ENCODE measurements around the gene LMTK2. TPM values are rescaled to one million over a fixed set of nuclear protein-coding genes. Genes with fewer than 3 reads are reported as not detected.

The LMTK2 gene
- total RNA-seq, 1 experiment from 2014 or later = 17.8 TPM

DNA sequence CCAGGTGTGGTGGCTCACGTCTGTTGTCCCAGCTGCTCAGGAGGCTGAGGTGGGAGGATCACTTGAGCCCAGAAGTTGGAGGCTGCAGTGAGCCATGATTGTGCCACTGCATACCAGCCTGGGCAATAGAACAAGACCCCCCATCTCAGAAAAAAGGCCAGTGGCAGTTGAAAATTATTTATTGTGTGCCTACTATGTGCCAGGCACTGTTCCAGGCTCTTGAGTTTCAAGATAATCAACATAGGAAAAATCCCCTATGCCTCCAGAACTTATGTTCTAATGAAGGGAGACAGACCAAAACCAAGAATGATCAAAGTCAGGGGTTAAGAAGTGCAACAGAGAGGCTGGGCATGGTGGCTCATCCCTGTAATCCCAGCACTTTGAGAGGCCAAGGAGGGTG, 42.4 kb upstream of the LMTK2 start (continued):
- TF ChIP-seq ZBTB33 (IDR thresholded peaks at IDR 0.05; ENCODE audit: extremely low read depth, insufficient replicate concordance, low read length) = no peak
- no peak for TF ChIP-seq ZNF274 (IDR thresholded peaks at IDR 0.05; ENCODE audit: low read depth, low read length)
- TF ChIP-seq ZFX (IDR thresholded peaks at IDR 0.05) = no peak
- no peak for TF ChIP-seq SIN3A (IDR thresholded peaks at IDR 0.05; ENCODE audit: low read depth)
- no peak for TF ChIP-seq CBX3 (IDR thresholded peaks at IDR 0.05; ENCODE audit: low read depth)

GRCh38 chr7:98066208-98066607, 40.5 kb upstream of the LMTK2 start:
- Histone ChIP-seq H3K4me1 (ENCODE audit: control insufficient read depth in 1 of 2, insufficient read depth in 2 of 2, low read length in 2 of 2) (no peaks in the 10 kb centered on the region), H3K79me2 (ENCODE audit: insufficient read depth, low read length) (no peaks in the 10 kb centered on the region), H4K20me1 (ENCODE audit: insufficient read depth) (no peaks in the 10 kb centered on the region), H3K36me3 (ENCODE audit: control insufficient read depth in 1 of 2, insufficient read depth in 2 of 2, low read length in 2 of 2) (no peaks in the 10 kb centered on the region), H3K9me2 (ENCODE audit: insufficient read depth) (no peaks in the 10 kb centered on the region), H3K4me3 (replicated peaks in 1 of 2; ENCODE audit: low read depth in 1 of 2, low read length in 2 of 2) (no peak overlapping the region), H3K27me3 (ENCODE audit: insufficient read depth, low read length) (no peaks in the 10 kb centered on the region), H3K27ac (ENCODE audit: low read depth, low read length) (no peak overlapping the region), H3K4me2 (ENCODE audit: low read length) (no peak overlapping the region), H3K9ac (ENCODE audit: low read length) (no peak overlapping the region), H2AFZ (ENCODE audit: low read depth, low read length, poor library complexity, severe bottlenecking) (no peak overlapping the region), H3K9me3 (ENCODE audit: control insufficient read depth in 1 of 2, insufficient read depth in 1 of 2, low read depth in 1 of 2, low read length in 2 of 2) (no peaks in the 10 kb centered on the region)
- ChIA-PET RAD21 (ENCODE audit: low non-redundant PET in 1 of 2, low total read pairs in 2 of 2, uncharacterized antibody in 2 of 2, unreplicated experiment in 2 of 2) (no interaction called here), POLR2A (no interaction called here), CTCF (no interaction called here)
- ATAC-seq = no peak
- no TSS peak for BruUV-seq (replicated peaks)
- no peak for DNase-seq (ENCODE audit: low read depth, low spot score)
- intact Hi-C loops (cut with micrococcal nuclease) = no loop called here
- TF ChIP-seq TCF7L2 (IDR thresholded peaks at IDR 0.05; ENCODE audit: borderline replicate concordance, extremely low read depth, insufficient read depth, insufficient read length) (no peak), ZBTB33 (IDR thresholded peaks at IDR 0.05; ENCODE audit: extremely low read depth, insufficient replicate concordance, low read length) (no peak), EZH2phosphoT487 (IDR thresholded peaks at IDR 0.05; ENCODE audit: borderline replicate concordance) (no peak), RAD21 (IDR thresholded peaks at IDR 0.05; ENCODE audit: low read depth) (no peak), EZH2 (IDR thresholded peaks at IDR 0.05) (no peak), ZNF274 (IDR thresholded peaks at IDR 0.05; ENCODE audit: low read depth, low read length) (no peak), YY1 (IDR thresholded peaks at IDR 0.05; ENCODE audit: extremely low read depth, insufficient replicate concordance, low read depth, low read length) (no peak), EGR1 (IDR thresholded peaks at IDR 0.05; ENCODE audit: low read depth) (no peak), SRF (IDR thresholded peaks at IDR 0.05; ENCODE audit: low read depth) (no peak)
- TF ChIP-seq, protein P1, sequence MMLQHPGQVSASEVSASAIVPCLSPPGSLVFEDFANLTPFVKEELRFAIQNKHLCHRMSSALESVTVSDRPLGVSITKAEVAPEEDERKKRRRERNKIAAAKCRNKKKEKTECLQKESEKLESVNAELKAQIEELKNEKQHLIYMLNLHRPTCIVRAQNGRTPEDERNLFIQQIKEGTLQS (IDR thresholded peaks at IDR 0.05) = no peak
- TF ChIP-seq, protein P2, sequence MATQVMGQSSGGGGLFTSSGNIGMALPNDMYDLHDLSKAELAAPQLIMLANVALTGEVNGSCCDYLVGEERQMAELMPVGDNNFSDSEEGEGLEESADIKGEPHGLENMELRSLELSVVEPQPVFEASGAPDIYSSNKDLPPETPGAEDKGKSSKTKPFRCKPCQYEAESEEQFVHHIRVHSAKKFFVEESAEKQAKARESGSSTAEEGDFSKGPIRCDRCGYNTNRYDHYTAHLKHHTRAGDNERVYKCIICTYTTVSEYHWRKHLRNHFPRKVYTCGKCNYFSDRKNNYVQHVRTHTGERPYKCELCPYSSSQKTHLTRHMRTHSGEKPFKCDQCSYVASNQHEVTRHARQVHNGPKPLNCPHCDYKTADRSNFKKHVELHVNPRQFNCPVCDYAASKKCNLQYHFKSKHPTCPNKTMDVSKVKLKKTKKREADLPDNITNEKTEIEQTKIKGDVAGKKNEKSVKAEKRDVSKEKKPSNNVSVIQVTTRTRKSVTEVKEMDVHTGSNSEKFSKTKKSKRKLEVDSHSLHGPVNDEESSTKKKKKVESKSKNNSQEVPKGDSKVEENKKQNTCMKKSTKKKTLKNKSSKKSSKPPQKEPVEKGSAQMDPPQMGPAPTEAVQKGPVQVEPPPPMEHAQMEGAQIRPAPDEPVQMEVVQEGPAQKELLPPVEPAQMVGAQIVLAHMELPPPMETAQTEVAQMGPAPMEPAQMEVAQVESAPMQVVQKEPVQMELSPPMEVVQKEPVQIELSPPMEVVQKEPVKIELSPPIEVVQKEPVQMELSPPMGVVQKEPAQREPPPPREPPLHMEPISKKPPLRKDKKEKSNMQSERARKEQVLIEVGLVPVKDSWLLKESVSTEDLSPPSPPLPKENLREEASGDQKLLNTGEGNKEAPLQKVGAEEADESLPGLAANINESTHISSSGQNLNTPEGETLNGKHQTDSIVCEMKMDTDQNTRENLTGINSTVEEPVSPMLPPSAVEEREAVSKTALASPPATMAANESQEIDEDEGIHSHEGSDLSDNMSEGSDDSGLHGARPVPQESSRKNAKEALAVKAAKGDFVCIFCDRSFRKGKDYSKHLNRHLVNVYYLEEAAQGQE (IDR thresholded peaks at IDR 0.05; ENCODE audit: low read depth) = no peak
- TF ChIP-seq, protein P3, sequence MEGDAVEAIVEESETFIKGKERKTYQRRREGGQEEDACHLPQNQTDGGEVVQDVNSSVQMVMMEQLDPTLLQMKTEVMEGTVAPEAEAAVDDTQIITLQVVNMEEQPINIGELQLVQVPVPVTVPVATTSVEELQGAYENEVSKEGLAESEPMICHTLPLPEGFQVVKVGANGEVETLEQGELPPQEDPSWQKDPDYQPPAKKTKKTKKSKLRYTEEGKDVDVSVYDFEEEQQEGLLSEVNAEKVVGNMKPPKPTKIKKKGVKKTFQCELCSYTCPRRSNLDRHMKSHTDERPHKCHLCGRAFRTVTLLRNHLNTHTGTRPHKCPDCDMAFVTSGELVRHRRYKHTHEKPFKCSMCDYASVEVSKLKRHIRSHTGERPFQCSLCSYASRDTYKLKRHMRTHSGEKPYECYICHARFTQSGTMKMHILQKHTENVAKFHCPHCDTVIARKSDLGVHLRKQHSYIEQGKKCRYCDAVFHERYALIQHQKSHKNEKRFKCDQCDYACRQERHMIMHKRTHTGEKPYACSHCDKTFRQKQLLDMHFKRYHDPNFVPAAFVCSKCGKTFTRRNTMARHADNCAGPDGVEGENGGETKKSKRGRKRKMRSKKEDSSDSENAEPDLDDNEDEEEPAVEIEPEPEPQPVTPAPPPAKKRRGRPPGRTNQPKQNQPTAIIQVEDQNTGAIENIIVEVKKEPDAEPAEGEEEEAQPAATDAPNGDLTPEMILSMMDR (IDR thresholded peaks at IDR 0.05 in 2 of 3, conservative IDR thresholded peaks at IDR 0.05 in 1 of 3; ENCODE audit: borderline replicate concordance in 1 of 3, insufficient read depth in 1 of 3, low read depth in 2 of 3, low read length in 2 of 3) = no peak

All from HCT116 (cell line).